IPS-18a (cell line): ENCODE data around the gene PCNX1.

Experiments
- H3K27ac ChIP-seq: one replicate; pipeline ENCODE4 v1.5.1; 2013; ENCODE audit warnings: low read length
- H3K27me3 ChIP-seq: one replicate; pipeline ENCODE4 v1.6.1; 2013; ENCODE audit warnings: mild to moderate bottlenecking, low read length; ENCODE audit not compliant: control insufficient read depth, insufficient read depth
- H3K36me3 ChIP-seq: one replicate; pipeline ENCODE4 v1.6.1; 2013; ENCODE audit warnings: low read depth, low read length; ENCODE audit not compliant: control insufficient read depth
- H3K4me1 ChIP-seq: one replicate; pipeline ENCODE4 v1.6.1; 2013; ENCODE audit warnings: low read depth, low read length; ENCODE audit not compliant: control insufficient read depth
- H3K4me3 ChIP-seq: one replicate; pipeline ENCODE4 v1.5.1; 2013; ENCODE audit warnings: low read length
- H3K9ac ChIP-seq: one replicate; pipeline ENCODE4 v1.6.1; 2013; ENCODE audit warnings: mild to moderate bottlenecking, low read length, moderate library complexity
- H3K9me3 ChIP-seq: one replicate; pipeline ENCODE4 v1.6.1; 2013; ENCODE audit warnings: low read depth, low read length; ENCODE audit not compliant: control insufficient read depth

The PCNX1 gene

GRCh38 chr14:71070169-71070568 lies 162.9 kb downstream of the PCNX1 start:
- no peak overlapping the region for H3K27ac ChIP-seq
- no peaks in the 10 kb centered on the region for H3K9me3 ChIP-seq
- no peak overlapping the region for H3K9ac ChIP-seq
- H3K4me1 ChIP-seq = no peaks in the 10 kb centered on the region
- H3K4me3 ChIP-seq = no peak overlapping the region
- H3K27me3 ChIP-seq = no peaks in the 10 kb centered on the region
- peaks cover 37% of the 10 kb centered on the region for H3K36me3 ChIP-seq

GRCh38 chr14:71071042-71071441 lies 163.8 kb downstream of the PCNX1 start:
- Histone ChIP-seq H3K9ac (no peak overlapping the region), H3K27me3 (no peaks in the 10 kb centered on the region), H3K36me3 (peaks cover 38% of the 10 kb centered on the region), H3K4me1 (no peaks in the 10 kb centered on the region), H3K27ac (no peak overlapping the region), H3K4me3 (no peak overlapping the region), H3K9me3 (no peaks in the 10 kb centered on the region)

DNA sequence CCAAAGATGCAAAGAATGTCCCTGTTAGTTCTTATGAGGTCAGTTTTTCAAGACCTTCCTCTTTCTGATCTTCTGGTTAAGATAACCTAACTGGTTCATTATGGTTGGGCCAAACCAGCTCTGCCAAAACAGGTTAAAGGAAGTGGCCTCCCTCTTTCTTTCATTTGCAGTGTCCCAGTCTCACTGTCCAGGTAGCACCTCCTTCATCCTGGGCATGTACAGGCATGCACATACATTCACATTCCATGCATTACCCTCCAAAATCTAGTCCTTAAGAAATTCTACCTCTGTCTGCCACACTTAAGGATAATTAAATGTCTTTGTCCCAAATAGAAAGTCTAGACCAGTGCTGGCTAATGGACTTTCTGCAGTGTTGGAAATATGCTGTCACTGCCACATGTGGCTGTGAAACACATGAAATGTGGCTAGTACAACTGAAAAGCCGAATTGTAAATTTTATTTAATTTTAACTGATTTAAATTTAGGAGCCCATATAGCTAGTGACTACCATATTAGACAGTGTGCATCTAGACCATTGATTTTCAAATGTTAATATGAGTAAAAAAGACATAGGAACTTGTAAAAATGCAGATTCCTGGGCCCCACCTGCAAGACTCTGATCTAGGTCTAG lies 169.3 kb downstream of the PCNX1 start:
- Histone ChIP-seq H3K36me3 (peaks cover 51% of the 10 kb centered on the region), H3K9me3 (peaks cover 9% of the 10 kb centered on the region)

DNA sequence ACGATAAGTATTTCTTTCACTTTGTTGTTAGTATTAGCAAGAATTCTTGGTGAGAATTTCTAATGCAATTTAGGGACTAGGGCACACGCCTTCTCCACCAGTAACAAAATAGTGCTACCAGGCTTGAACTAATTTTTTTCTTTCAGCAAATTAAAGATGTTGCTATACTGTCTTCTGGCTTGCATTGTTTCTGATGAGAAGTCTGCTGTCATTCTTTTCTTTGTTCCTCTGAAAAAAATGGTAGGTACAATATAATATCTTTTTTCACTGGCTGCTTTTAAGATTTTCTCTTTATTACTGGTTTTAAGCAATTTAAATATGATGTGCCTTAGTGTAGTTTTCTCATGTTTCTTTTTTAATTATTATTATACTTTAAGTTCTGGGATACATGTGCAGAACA lies 171.2 kb downstream of the PCNX1 start:
- H3K9me3 ChIP-seq = peaks cover 9% of the 10 kb centered on the region
- no peak overlapping the region for H3K9ac ChIP-seq
- H3K27me3 ChIP-seq = no peaks in the 10 kb centered on the region
- H3K36me3 ChIP-seq = peaks cover 40% of the 10 kb centered on the region
- H3K4me3 ChIP-seq = no peak overlapping the region
- H3K27ac ChIP-seq = no peak overlapping the region
- H3K4me1 ChIP-seq = no peaks in the 10 kb centered on the region

More for the DNA sequence above, 169.3 kb downstream of the PCNX1 start:
- no peaks in the 10 kb centered on the region for H3K4me1 ChIP-seq
- H3K9ac ChIP-seq = no peak overlapping the region
- H3K27me3 ChIP-seq = no peaks in the 10 kb centered on the region
- no peak overlapping the region for H3K27ac ChIP-seq
- H3K4me3 ChIP-seq = no peak overlapping the region

- Histone ChIP-seq H3K27me3 (no peaks in the 10 kb centered on the region), H3K9ac (no peak overlapping the region), H3K4me1 (no peaks in the 10 kb centered on the region), H3K4me3 (no peak overlapping the region), H3K9me3 (no peaks in the 10 kb centered on the region), H3K36me3 (peaks cover 22% of the 10 kb centered on the region), H3K27ac (no peak overlapping the region)
Observed at GRCh38 chr14:71086567-71086966, 179.3 kb downstream of the PCNX1 start.

GRCh38 chr14:71089971-71090370 lies 182.7 kb downstream of the PCNX1 start:
- no peaks in the 10 kb centered on the region for H3K27me3 ChIP-seq
- no peak overlapping the region for H3K4me3 ChIP-seq
- no peak overlapping the region for H3K9ac ChIP-seq
- peaks cover 22% of the 10 kb centered on the region for H3K36me3 ChIP-seq
- no peaks in the 10 kb centered on the region for H3K9me3 ChIP-seq
- H3K27ac ChIP-seq = no peak overlapping the region
- no peaks in the 10 kb centered on the region for H3K4me1 ChIP-seq

DNA sequence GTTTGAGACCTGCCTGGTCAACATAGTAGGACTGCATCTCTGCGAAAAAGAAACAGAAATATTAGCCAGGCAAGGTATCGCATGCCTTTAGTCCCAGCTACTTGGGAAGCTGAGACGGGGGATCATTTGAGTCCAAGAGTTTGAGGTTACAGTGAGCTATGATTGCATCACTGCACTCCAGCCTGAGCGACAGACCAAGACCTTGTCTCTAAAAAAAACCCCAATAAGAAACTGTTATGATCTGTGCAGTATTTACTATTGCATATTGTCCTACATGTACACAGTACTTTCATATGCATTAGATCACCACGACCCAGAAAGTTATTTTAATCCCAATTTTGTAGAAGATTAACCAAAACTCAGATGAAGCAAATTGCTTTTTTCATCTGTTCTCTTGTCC lies 187.5 kb downstream of the PCNX1 start:
- peaks cover 3% of the 10 kb centered on the region for H3K36me3 ChIP-seq
- no peaks in the 10 kb centered on the region for H3K9me3 ChIP-seq
- H3K9ac ChIP-seq = no peak overlapping the region
- H3K4me1 ChIP-seq = no peaks in the 10 kb centered on the region
- H3K4me3 ChIP-seq = no peak overlapping the region
- no peaks in the 10 kb centered on the region for H3K27me3 ChIP-seq
- no peak overlapping the region for H3K27ac ChIP-seq

GRCh38 chr14:71096947-71097346 lies 189.7 kb downstream of the PCNX1 start:
- Histone ChIP-seq H3K9me3 (no peaks in the 10 kb centered on the region), H3K4me3 (no peak overlapping the region), H3K36me3 (peaks cover under 1% of the 10 kb centered on the region), H3K27me3 (no peaks in the 10 kb centered on the region), H3K27ac (no peak overlapping the region), H3K4me1 (no peaks in the 10 kb centered on the region), H3K9ac (no peak overlapping the region)

DNA sequence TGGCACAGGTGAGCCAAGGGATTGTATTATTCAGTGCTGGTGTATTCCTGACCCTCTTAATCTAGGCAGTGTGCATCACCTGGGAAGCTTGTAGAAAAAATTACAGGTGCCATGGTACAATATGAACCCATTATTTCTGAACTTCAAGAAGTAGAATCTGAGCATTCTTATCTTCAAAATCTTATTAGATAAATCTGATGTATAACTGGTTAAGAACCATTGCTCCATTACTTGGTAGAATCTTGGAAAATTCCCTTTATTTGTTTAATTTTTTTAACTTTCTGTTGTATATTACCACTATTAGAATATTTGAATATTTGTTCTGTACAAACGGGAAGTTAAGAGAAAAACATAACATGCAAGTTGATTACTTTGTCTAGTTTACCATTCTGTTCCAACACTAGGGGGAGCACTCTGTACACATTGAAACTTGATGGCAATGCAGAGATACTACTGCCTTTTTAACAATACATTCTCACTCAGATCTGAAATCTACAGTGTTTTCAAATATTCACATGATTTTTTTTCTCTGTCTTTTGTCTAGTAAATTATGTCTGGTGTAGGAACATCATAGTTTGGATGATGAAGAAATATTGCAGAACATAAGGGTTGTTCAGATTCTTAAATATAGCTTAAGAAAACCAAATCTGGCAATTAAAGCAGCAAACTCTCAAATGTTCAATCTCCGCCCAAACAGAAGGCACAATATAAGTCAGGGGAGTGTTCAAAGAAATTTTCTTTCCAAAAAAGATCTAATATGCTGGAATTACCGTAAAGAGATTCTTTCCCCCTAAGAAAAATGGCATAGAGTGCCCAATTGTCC lies 196.6 kb downstream of the PCNX1 start:
- H3K4me3 ChIP-seq = no peak overlapping the region
- no peaks in the 10 kb centered on the region for H3K27me3 ChIP-seq
- H3K9ac ChIP-seq = no peak overlapping the region
- no peaks in the 10 kb centered on the region for H3K9me3 ChIP-seq
- H3K4me1 ChIP-seq = no peaks in the 10 kb centered on the region
- peaks cover 34% of the 10 kb centered on the region for H3K36me3 ChIP-seq
- H3K27ac ChIP-seq = no peak overlapping the region

GRCh38 chr14:71105177-71105576 lies 197.9 kb downstream of the PCNX1 start:
- Histone ChIP-seq H3K4me1 (no peaks in the 10 kb centered on the region), H3K27ac (no peak overlapping the region), H3K27me3 (no peaks in the 10 kb centered on the region), H3K9me3 (no peaks in the 10 kb centered on the region), H3K4me3 (no peak overlapping the region), H3K9ac (no peak overlapping the region), H3K36me3 (peaks cover 47% of the 10 kb centered on the region)

DNA sequence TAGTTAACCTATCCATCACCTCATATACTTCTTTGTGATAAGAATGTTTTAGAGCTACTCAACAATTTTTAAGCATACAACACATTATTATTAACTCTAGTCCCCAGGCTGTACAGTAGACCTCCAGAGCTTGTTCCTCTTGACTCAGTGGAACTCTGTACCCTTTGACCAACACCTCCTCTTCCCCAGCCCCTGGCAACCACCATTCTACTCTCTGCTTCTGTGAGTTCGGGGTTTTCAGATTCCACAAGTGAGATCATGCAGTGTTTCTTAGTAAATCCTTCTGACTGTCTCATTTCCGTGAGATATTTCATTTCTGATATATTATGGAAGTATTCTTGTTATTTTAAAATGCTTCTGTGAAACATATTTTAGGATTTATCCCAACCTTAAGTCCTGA lies 200.7 kb downstream of the PCNX1 start:
- Histone ChIP-seq H3K9ac (no peak overlapping the region), H3K9me3 (no peaks in the 10 kb centered on the region), H3K4me1 (no peaks in the 10 kb centered on the region), H3K4me3 (no peak overlapping the region), H3K27ac (no peak overlapping the region), H3K27me3 (no peaks in the 10 kb centered on the region), H3K36me3 (peaks cover 52% of the 10 kb centered on the region)
